Epithelial cell of esophagus (primary cell): ENCODE data around the gene MTARC1.

Experiments used
- DNase-seq: peaks from one replicate; pipeline ENCODE4 v3.0.0; 2010; ENCODE audit warnings: low read depth
- H3K4me3 ChIP-seq: 2 replicates; pipeline ENCODE4 v1.5.1; 2011; ENCODE audit warnings: mild to moderate bottlenecking, low read length, control low read depth
- CTCF ChIP-seq: IDR thresholded peaks from 2 replicates; pipeline ENCODE4 v1.5.1; 2011; ENCODE audit warnings: low read depth, mild to moderate bottlenecking, low read length, control low read depth, inconsistent platforms; ENCODE audit not compliant: insufficient read depth; ENCODE audit errors: missing control alignments

Gene MTARC1

GRCh38 chr1:220755309-220755708, 31.4 kb upstream of the MTARC1 start:
- H3K4me3 ChIP-seq: no peak overlapping the region
- TF ChIP-seq CTCF: no peak
- no peak for DNase-seq

GRCh38 chr1:220757441-220757840, 29.3 kb upstream of the MTARC1 start:
- no peak for DNase-seq
- no peak overlapping the region for H3K4me3 ChIP-seq
- no peak for TF ChIP-seq CTCF

- TF ChIP-seq CTCF: no peak
- no peak for DNase-seq
- no peak overlapping the region for H3K4me3 ChIP-seq
These were observed 27.6 kb upstream of the MTARC1 start for GRCh38 chr1:220759147-220759546.

GRCh38 chr1:220761688-220762427, 24.9 kb upstream of the MTARC1 start:
- TF ChIP-seq CTCF: no peak
- DNase-seq: no peak
- no peak overlapping the region for H3K4me3 ChIP-seq

GRCh38 chr1:220764757-220765156, 22.0 kb upstream of the MTARC1 start:
- no peak for DNase-seq
- TF ChIP-seq CTCF: no peak
- H3K4me3 ChIP-seq: no peak overlapping the region

GRCh38 chr1:220767312-220768125, 19.2 kb upstream of the MTARC1 start:
- no peak overlapping the region for H3K4me3 ChIP-seq
- no peak for TF ChIP-seq CTCF
- DNase-seq: no peak
